Endodermal cell (in vitro differentiated cells): ENCODE data around the gene DTNB. TPM values are rescaled to one million over a fixed set of nuclear protein-coding genes. Genes with fewer than 3 reads are reported as not detected.
"Not testable (repeated sequence)": the region's sequence is repeated elsewhere in the genome, so short reads cannot be mapped to it uniquely, and the experiment has no call there.

Source experiments
- DNase-seq: peaks from one replicate; pipeline ENCODE4 v3.0.0-alpha.2; 2017
- H3K27ac ChIP-seq: 2 replicates; pipeline ENCODE4 v1.5.1; 2013; ENCODE audit warnings: mild to moderate bottlenecking, low read depth, low read length, moderate library complexity
- H3K27me3 ChIP-seq: 2 replicates; pipeline ENCODE4 v1.6.1; 2013; ENCODE audit warnings: mild to moderate bottlenecking, low read length, moderate library complexity; ENCODE audit not compliant: insufficient read depth, control insufficient read depth, poor library complexity, severe bottlenecking
- H3K36me3 ChIP-seq: 2 replicates; pipeline ENCODE4 v1.7.0; 2013; ENCODE audit warnings: mild to moderate bottlenecking, low read length, moderate library complexity; ENCODE audit not compliant: control insufficient read depth, insufficient read depth
- H3K4me1 ChIP-seq: one replicate; pipeline ENCODE4 v1.7.0; 2013; ENCODE audit warnings: low read length; ENCODE audit not compliant: control insufficient read depth, insufficient read depth
- H3K4me3 ChIP-seq: 2 replicates; pipeline ENCODE4 v1.5.1; 2013; ENCODE audit warnings: mild to moderate bottlenecking, low read length, moderate library complexity
- H3K9ac ChIP-seq: 2 replicates; pipeline ENCODE4 v1.6.1; 2013; ENCODE audit warnings: mild to moderate bottlenecking, low read length, moderate library complexity; ENCODE audit not compliant: poor library complexity, severe bottlenecking; ENCODE audit errors: extremely low read depth
- H3K9me3 ChIP-seq: 2 replicates; pipeline ENCODE4 v1.6.1; 2013; ENCODE audit warnings: mild to moderate bottlenecking, low read length, moderate library complexity; ENCODE audit not compliant: control insufficient read depth
- H3K27ac Mint-ChIP-seq: 2 replicates; pipeline ENCODE4 v1.8.0; 2020; ENCODE audit warnings: mixed read lengths
- H3K27me3 Mint-ChIP-seq: 2 replicates; pipeline ENCODE4 v1.8.0; 2021; ENCODE audit warnings: mild to moderate bottlenecking, mixed read lengths; ENCODE audit not compliant: insufficient read depth
- H3K36me3 Mint-ChIP-seq: 2 replicates; pipeline ENCODE4 v1.8.0; 2020; ENCODE audit warnings: low read depth, mixed read lengths
- H3K4me1 Mint-ChIP-seq: 2 replicates; pipeline ENCODE4 v1.8.0; 2020; ENCODE audit warnings: mixed read lengths
- H3K4me3 Mint-ChIP-seq: 2 replicates; pipeline ENCODE4 v1.8.0; 2020; ENCODE audit warnings: mild to moderate bottlenecking, moderate library complexity, mixed read lengths
- H3K9me3 Mint-ChIP-seq: 2 replicates; pipeline ENCODE4 v1.8.0; 2020; ENCODE audit warnings: mild to moderate bottlenecking, mixed read lengths
- WGBS, 2 experiments: methylation state at CpG; one replicate each; pipeline versions ENCODE4 v1.1.5 to v1.1.7; 2013; ENCODE audit warnings: missing lambda C conversion rate in 2 of 2, mixed read lengths in 1 of 2; ENCODE audit not compliant: insufficient coverage in 1 of 2, insufficient read length in 1 of 2; 5-methylcytosine and 5-hydroxymethylcytosine counted together
- total RNA-seq, 2 donors: library from RNA; stranded (reverse); fragmentation: NEBNext Ultra II Directional in 1 of 2; extraction: Animal tissue kit (Norgen Biotek cat#: 25700) in 1 of 2; gene quantifications; 2 replicates in 1 of 2; 3 replicates in 1 of 2; pipeline ENCODE4 v1.2.1, GENCODE V29; 2021
- TF ChIP-seq, protein P1 (sequence below): fragments of 200-600 bp; sonication (generic); conservative IDR thresholded peaks from 2 replicates; pipeline ENCODE4 v1.5.0; 2021; ENCODE audit warnings: antibody characterized with exemption, mild to moderate bottlenecking

The DTNB gene
- total RNA-seq, 2 donors from 2014 or later: 38.8 to 48.7 TPM

DNA sequence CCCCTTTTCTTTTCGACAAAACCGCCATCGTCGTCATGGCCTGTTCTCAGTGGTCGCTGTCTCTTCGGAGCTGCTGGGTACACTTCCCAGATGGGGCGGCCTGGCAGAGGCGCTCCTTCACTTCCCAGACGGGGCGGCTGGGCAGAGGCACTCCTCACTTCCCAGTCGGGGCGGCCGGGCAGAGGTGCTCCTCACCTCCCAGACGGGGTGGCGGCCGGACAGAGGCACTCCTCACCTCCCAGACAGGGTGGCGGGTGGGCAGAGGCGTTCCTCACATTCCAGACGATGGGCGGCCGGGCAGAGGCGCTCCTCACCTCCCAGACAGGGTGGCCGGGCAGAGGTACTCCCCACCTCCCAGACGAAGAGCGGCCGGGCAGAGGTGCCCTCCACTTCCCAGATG, 138.9 kb downstream of the DTNB start:
- Histone ChIP-seq H3K36me3 (peaks cover 5% of the 10 kb centered on the region), H3K9me3 (peaks cover 46% of the 10 kb centered on the region), H3K27ac (no peak overlapping the region), H3K4me3 (no peak overlapping the region), H3K4me1 (no peaks in the 10 kb centered on the region), H3K27me3 (no peaks in the 10 kb centered on the region), H3K9ac (no peak overlapping the region)
- peaks cover 40% of the 10 kb centered on the region for H3K9me3 Mint-ChIP-seq
- no peak overlapping the region for H3K4me3 Mint-ChIP-seq
- WGBS, 2 experiments: 95% methylated on average over 17 to 26 of the region's 26 CpGs
- H3K36me3 Mint-ChIP-seq: peaks cover 44% of the 10 kb centered on the region
- no peaks in the 10 kb centered on the region for H3K27me3 Mint-ChIP-seq
- no peak overlapping the region for H3K27ac Mint-ChIP-seq
- TF ChIP-seq, protein P1, sequence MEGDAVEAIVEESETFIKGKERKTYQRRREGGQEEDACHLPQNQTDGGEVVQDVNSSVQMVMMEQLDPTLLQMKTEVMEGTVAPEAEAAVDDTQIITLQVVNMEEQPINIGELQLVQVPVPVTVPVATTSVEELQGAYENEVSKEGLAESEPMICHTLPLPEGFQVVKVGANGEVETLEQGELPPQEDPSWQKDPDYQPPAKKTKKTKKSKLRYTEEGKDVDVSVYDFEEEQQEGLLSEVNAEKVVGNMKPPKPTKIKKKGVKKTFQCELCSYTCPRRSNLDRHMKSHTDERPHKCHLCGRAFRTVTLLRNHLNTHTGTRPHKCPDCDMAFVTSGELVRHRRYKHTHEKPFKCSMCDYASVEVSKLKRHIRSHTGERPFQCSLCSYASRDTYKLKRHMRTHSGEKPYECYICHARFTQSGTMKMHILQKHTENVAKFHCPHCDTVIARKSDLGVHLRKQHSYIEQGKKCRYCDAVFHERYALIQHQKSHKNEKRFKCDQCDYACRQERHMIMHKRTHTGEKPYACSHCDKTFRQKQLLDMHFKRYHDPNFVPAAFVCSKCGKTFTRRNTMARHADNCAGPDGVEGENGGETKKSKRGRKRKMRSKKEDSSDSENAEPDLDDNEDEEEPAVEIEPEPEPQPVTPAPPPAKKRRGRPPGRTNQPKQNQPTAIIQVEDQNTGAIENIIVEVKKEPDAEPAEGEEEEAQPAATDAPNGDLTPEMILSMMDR: no peak
- H3K4me1 Mint-ChIP-seq: peaks cover 1% of the 10 kb centered on the region
- DNase-seq: no peak

DNA sequence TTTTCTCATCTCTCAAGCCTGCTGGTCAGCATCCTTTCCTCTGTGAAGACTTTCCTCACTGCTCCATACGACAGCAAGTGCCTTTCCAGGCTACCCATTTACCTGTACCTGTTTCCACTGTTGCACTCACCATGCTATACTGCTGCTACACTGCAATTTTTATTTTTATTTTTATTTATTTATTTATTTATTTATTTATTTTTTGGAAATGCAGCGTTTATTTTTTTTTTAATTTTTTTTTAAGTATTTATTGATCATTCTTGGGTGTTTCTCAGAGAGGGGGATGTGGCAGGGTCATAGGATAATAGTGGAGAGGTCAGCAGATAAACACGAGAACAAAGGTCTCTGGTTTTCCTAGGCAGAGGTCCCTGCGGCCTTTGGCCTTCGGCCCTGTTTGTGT, 139.6 kb downstream of the DTNB start:
- not testable (repeated sequence) for H3K4me3 Mint-ChIP-seq, H3K27ac Mint-ChIP-seq, H3K4me1 ChIP-seq, H3K27me3 Mint-ChIP-seq, DNase-seq, H3K27ac ChIP-seq, H3K4me1 Mint-ChIP-seq, H3K9ac ChIP-seq, H3K36me3 ChIP-seq, H3K27me3 ChIP-seq
- H3K4me3 ChIP-seq: peak overlapping the region; percentile 69
- H3K36me3 Mint-ChIP-seq: peaks cover 44% of the 10 kb centered on the region
- peaks cover 40% of the 10 kb centered on the region for H3K9me3 Mint-ChIP-seq
- H3K9me3 ChIP-seq: peaks cover 46% of the 10 kb centered on the region
- 97 to 100% methylated on average over 1 to 5 of the region's 5 CpGs for WGBS, 2 experiments

DNA sequence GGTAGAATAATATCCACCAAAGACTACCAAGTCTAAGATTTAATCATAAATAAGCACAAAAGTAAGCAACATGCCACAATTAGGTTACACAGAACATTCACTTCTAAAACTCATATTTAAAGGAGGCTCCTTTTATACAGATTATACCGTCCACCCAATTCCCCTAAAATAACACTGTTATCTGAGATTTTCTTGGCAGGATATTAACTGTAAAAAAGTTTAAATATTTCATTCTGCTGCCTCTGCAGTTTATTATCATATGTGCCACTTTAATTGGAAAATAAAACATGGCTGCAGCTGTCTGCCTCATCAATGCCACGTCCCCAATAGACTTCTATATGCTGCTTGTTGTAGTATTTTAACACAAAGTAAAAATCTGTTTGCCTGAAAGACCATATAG, 140.9 kb downstream of the DTNB start:
- no peak for DNase-seq
- H3K4me1 Mint-ChIP-seq: peaks cover 1% of the 10 kb centered on the region
- H3K27ac Mint-ChIP-seq: no peak overlapping the region
- TF ChIP-seq, protein P1: no peak
- Histone ChIP-seq H3K36me3 (peaks cover 5% of the 10 kb centered on the region), H3K9ac (no peak overlapping the region), H3K9me3 (peaks cover 46% of the 10 kb centered on the region), H3K27ac (no peak overlapping the region), H3K27me3 (no peaks in the 10 kb centered on the region), H3K4me1 (no peaks in the 10 kb centered on the region), H3K4me3 (no peak overlapping the region)
- no peaks in the 10 kb centered on the region for H3K27me3 Mint-ChIP-seq
- peaks cover 38% of the 10 kb centered on the region for H3K9me3 Mint-ChIP-seq
- peaks cover 43% of the 10 kb centered on the region for H3K36me3 Mint-ChIP-seq
- H3K4me3 Mint-ChIP-seq: no peak overlapping the region
- 89 to 100% methylated on average over 1 to 2 of the region's 2 CpGs for WGBS, 2 experiments

DNA sequence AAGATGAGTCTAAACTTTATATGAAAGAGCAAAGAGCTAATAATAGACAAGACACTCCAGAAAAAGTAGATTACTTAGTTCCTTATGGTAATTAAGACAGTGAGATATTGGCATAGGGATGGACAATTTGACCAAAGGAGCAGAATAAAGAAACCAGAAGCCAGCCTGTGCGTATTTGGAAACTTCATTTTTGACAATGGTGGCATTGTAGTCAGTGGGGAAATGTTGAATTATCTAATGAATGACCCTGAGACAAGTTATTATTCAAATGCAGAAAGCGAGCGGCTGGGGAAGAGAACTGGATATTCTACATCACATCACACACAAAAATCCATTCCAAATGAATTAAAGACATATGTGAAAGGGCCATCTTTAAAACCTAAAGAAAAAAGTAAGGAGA, 144.3 kb downstream of the DTNB start:
- no peak overlapping the region for H3K9ac ChIP-seq
- H3K4me3 ChIP-seq: no peak overlapping the region
- H3K27ac ChIP-seq: no peak overlapping the region
- TF ChIP-seq, protein P1: no peak
- no peak overlapping the region for H3K27ac Mint-ChIP-seq
- H3K9me3 Mint-ChIP-seq: peaks cover 7% of the 10 kb centered on the region
- 80 to 83% methylated on average over 1 to 3 of the region's 3 CpGs for WGBS, 2 experiments
- no peak for DNase-seq
- H3K27me3 ChIP-seq: no peaks in the 10 kb centered on the region
- peaks cover 18% of the 10 kb centered on the region for H3K9me3 ChIP-seq
- H3K4me1 ChIP-seq: no peaks in the 10 kb centered on the region
- H3K27me3 Mint-ChIP-seq: no peaks in the 10 kb centered on the region
- H3K4me1 Mint-ChIP-seq: peaks cover 14% of the 10 kb centered on the region
- no peak overlapping the region for H3K4me3 Mint-ChIP-seq
- H3K36me3 Mint-ChIP-seq: peaks cover 21% of the 10 kb centered on the region
- H3K36me3 ChIP-seq: peaks cover 5% of the 10 kb centered on the region
